Measurements from ENCODE around the gene NRXN3.

- TF ChIP-seq CTCF (IDR thresholded peaks at IDR 0.05) (no peak), POLR2A (IDR thresholded peaks at IDR 0.05) (no peak)
Measured at GRCh38 chr14:78608998-78609787, 439.0 kb downstream of the NRXN3 start.

Data from heart left ventricle (tissue), 13 donors.